SKM-1 (cell line): ENCODE results near the gene CCDC12.
A peak's percentile ranks its signal among the peaks of the same experiment; 100 is the strongest.
"Not testable (repeated sequence)": the region's sequence is repeated elsewhere in the genome, so short reads cannot be mapped to it uniquely, and the experiment has no call there.

Source experiments
- DNase-seq: peaks from one replicate; lab custom pipeline; 2025; ENCODE audit not compliant: unreplicated experiment; lab: John Stamatoyannopoulos, UW

Gene CCDC12

GRCh38 chr3:46926039-46926438 is 50.5 kb downstream of the CCDC12 start:
- no peak for DNase-seq

GRCh38 chr3:46925585-46925934 is 51.0 kb downstream of the CCDC12 start:
- no peak for DNase-seq

DNA sequence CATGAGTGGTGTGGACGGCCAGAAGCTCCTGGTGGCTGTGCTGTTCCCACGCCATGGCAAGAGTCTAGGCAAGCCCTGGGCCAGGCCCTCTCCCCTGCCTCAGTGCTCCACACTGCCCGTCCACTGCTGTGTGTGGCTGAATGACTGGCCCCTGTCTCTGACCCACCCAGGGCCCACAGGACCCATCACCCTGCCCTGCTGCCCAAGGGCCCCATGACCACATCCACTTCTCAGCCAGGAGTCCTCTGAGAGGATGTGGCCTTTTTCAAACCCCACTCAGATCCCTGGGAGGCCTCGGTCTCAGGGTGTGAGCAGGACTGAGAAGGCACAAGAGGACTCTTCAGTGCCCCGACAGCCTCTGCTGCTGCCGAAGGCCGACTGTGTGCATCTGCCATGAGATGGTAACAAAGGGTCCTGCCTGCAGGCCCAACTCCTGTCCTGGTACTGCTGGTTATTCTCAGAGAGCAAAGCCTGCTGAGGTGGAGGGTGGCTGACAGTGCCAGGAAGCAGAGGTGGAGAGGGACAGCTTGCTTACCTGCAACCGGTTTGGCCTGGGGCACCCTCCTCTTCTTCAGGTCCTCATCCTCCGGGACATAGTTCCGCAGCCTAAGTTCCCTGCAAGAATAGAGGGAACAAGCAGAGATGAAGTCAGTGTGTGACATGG is 51.5 kb downstream of the CCDC12 start:
- DNase-seq, result no peak

GRCh38 chr3:46923559-46924350 is 52.8 kb downstream of the CCDC12 start:
- DNase-seq, result peak; percentile 18

DNA sequence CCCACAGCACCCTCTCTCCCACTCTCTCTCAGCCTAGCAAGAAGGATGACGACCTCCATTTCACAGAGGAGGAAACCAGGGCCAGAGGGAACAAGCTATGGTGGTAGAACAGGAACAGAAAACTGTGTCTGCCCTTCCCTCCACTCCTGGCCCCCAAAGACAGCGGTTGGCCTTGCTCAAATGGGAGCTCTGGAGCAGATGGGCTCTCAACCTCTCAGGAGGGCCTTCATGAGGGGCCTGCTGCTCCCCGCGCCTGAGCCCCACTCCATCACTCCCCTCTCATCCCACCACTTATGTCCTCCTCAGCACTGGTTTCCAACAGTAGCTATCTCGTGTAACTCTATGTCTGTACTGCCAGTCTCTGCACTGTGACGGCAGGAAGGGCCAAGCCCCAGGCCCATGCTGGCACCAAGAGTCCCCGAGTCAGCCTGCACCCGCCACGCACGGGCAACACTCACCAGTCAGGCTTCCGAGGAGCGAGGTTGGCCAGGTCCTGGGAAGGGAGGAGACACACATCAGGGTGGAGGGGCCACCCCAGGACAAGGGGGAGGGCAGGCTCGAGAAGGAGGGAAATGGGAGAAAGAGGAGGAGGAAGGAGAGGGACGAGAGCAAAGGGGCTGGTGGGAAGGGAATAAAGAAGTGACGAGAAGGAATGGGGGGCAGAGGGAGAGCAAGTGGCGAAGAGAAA is 53.5 kb downstream of the CCDC12 start:
- DNase-seq, result no peak

GRCh38 chr3:46922426-46922825 is 54.1 kb downstream of the CCDC12 start:
- DNase-seq, result no peak

DNA sequence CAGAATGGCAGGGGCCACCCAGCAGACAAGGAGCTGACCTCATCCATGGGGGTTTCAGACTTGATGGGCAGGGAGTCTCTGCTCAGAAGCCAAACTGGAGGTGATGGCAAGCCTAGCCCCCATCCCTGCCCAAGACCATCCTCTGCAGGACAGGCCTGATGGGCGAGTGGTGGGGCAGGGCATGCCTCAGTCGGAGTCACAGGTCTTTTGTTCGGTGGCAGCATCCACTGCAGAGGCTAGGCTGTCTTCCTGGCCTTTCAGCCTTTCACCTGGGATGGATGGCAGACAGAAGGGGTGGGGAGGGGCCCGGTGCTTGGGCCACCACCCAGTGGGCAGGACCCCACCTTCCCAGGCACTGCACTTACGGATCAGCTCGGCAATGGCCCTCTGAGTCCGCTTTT is 54.7 kb downstream of the CCDC12 start:
- DNase-seq, result no peak

GRCh38 chr3:46921041-46921440 is 55.5 kb downstream of the CCDC12 start:
- no peak for DNase-seq

DNA sequence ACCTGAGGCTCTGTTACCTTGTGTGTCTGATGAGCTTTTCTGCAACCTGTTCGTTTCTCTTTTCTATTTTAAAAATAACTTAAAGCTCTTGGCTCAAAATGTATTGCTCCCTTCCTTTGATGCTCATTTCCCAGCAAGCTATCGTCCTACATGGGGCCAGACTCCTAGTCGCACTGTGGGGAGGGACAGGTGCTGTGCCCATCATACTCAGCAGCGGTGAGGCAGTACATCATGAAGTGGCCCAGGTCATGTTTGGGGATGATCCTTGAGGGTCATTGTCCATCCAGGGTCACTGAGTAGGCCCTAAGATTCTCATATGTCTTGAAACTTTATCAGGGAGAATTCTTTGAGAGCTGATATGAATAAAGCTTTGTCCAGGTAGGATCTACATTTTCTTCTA is 57.9 kb downstream of the CCDC12 start:
- no peak for DNase-seq

DNA sequence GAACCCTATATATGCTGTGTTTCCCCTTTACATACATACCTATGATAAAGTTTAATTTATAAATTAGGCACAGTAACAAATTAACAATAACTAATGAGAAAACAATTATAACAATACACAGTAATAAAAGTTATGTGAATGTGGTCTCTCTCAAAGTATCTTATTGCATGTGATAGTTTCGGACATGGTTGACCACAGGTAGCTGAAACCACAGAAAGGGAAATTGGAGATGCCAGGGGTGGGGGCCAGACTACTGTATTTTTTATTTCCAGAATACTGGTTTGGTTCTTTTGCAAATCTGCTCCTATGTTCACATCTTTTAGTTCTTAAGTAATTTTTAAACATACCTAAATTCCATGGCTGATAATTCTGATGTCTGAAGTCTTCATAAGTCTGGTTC is 58.3 kb downstream of the CCDC12 start:
- no peak for DNase-seq

GRCh38 chr3:46917257-46917656 is 59.3 kb downstream of the CCDC12 start:
- DNase-seq, result no peak

GRCh38 chr3:46916799-46917198 is 59.7 kb downstream of the CCDC12 start:
- no peak for DNase-seq

DNA sequence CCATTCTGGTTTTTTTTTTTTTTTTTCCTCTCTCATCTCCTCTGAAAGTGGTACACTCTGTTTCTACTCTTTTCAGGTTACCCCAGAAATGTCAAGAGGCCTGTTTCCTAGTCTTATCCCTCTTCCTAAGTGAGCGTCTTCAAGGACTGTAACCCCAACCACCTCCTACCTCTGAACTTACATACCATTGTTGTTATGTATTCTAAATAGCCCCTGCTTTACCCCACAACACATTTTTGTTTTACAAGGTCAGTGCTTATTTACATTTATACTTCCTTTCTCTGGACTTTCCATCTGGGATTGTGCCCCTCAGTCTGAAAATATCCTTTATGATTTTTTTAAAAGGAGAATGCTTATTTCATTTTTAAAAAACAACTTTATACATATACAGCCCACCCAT is 60.3 kb downstream of the CCDC12 start:
- DNase-seq, result no peak

DNA sequence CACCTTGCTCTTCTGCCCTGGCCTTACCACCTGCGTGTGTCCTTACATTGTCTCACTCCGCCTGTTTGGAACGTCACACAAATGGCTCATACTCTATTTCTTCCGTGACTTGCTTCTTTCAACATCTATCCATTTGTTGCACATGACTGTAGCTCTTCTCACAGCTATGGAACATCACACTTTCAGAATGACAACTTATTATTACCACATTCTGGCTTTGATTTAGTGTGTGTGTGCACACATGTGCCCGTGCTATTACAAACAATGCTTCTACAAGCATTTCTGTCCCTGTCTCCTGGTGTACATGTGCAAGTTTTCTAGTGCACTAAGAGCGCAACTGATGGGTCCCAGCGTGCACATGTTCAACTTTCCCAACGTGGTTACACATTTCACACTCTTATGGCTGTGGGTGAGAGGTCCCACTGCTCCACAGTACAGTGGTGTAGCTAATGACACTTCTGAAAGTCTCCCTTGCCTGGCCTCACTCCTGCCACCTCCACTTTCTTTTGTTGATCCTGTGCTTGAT is 61.2 kb downstream of the CCDC12 start:
- no peak for DNase-seq

GRCh38 chr3:46914849-46915248 is 61.7 kb downstream of the CCDC12 start:
- no peak for DNase-seq

GRCh38 chr3:46913644-46914043 is 62.9 kb downstream of the CCDC12 start:
- no peak for DNase-seq

GRCh38 chr3:46912986-46913385 is 63.6 kb downstream of the CCDC12 start:
- DNase-seq, result no peak

- not testable (repeated sequence) for DNase-seq
These were observed 65.6 kb downstream of the CCDC12 start for GRCh38 chr3:46910914-46911313.

DNA sequence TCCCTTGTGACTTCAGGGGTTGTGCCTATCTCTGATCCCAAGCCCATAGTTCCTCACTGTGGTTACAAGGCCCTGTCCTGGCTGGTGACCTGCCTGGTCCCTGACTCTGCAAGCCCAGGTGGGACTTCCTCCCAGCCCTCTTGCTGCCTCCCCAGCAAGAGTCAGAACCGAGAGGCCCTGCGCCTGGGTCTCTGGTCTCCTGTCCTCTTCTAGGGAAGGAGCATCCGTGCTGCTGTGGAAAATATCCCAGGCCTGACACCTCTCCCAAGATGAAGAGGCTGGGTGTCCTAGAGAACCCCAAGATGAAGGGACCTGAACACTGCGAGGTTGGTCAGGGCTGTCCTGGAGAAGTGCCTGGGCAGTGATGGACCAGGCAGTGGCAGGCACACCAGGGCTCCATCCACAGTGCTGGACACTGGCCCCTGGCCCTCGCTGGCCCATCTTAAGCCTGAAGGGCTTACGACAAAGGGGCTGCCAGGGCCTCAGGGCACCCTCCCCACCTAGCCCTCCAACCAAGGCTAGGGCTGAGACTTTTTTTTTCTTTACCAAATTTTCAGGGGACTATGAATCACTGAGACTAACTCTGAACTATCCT is 66.3 kb downstream of the CCDC12 start:
- DNase-seq, result no peak

DNA sequence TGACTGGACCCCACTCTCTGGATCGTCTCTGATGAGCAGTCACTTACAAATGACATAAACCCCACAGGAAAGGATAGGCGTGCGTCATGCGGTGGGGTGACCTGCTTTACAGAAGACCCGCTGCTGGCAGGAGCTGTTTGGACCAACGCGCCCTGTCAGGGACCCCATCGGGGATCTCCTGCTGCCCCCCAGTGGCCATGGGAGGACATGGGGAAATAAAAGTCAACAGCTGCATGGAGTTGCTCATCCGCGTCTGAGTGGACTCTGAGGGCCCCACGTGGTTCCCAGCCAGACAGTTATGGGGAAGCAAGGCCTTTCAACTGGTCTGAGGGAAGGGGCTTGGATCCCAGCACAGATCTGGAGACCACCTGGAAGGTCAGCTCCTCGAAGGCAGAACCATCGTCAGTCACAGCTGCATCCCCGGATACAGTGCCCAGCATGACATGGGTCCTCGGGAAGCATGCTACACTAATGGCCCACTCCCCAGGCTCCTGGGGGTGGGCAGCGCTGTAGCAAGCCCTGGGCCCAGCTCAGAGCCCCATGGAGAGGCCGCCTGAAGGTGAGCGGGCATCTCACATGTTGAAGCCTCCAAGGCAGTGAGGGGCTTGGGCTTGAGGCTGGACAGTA is 66.9 kb downstream of the CCDC12 start:
- peak; percentile 80 for DNase-seq

GRCh38 chr3:46908986-46909534 is 67.5 kb downstream of the CCDC12 start:
- DNase-seq, result no peak
